SKM-1 (cell line): Measurements from ENCODE around the gene SZT2.

Experiments
- DNase-seq: peaks from one replicate; lab custom pipeline; 2025; ENCODE audit not compliant: unreplicated experiment; lab: John Stamatoyannopoulos, UW

Gene SZT2

GRCh38 chr1:43422995-43423671, 33.4 kb downstream of the SZT2 start:
- no peak for DNase-seq

- DNase-seq, result no peak
Measured at GRCh38 chr1:43423672-43424550, 34.2 kb downstream of the SZT2 start.

- no peak for DNase-seq
Measured at GRCh38 chr1:43425045-43425444, 35.3 kb downstream of the SZT2 start.

GRCh38 chr1:43426221-43426620, 36.5 kb downstream of the SZT2 start:
- no peak for DNase-seq

GRCh38 chr1:43427524-43427923, 37.8 kb downstream of the SZT2 start:
- DNase-seq, result no peak

GRCh38 chr1:43427941-43428340, 38.2 kb downstream of the SZT2 start:
- DNase-seq, result no peak

- no peak for DNase-seq
Measured at GRCh38 chr1:43430831-43431230, 41.1 kb downstream of the SZT2 start.

GRCh38 chr1:43431676-43432075, 42.0 kb downstream of the SZT2 start:
- no peak for DNase-seq

- DNase-seq, result no peak
Measured at GRCh38 chr1:43432171-43432860, 42.6 kb downstream of the SZT2 start.

GRCh38 chr1:43432907-43433306, 43.2 kb downstream of the SZT2 start:
- no peak for DNase-seq

GRCh38 chr1:43434256-43434655, 44.6 kb downstream of the SZT2 start:
- DNase-seq, result no peak

GRCh38 chr1:43435146-43436145, 45.7 kb downstream of the SZT2 start:
- no peak for DNase-seq

- no peak for DNase-seq
Measured at GRCh38 chr1:43436371-43436770, 46.7 kb downstream of the SZT2 start.

GRCh38 chr1:43437031-43437973, 47.6 kb downstream of the SZT2 start:
- no peak for DNase-seq

- DNase-seq, result no peak
Measured at GRCh38 chr1:43438006-43438405, 48.3 kb downstream of the SZT2 start.

GRCh38 chr1:43438576-43438952, 48.9 kb downstream of the SZT2 start:
- no peak for DNase-seq

- no peak for DNase-seq
Measured at GRCh38 chr1:43438953-43439581, 49.4 kb downstream of the SZT2 start.

GRCh38 chr1:43439781-43440180, 50.1 kb downstream of the SZT2 start:
- DNase-seq, result no peak

- no peak for DNase-seq
Measured at GRCh38 chr1:43440358-43440757, 50.7 kb downstream of the SZT2 start.
